ENCODE measurements around the gene EHF. TPM values are rescaled to one million over a fixed set of nuclear protein-coding genes. Genes with fewer than 3 reads are reported as not detected.

Gene EHF
- total RNA-seq, 1 experiment from 2014 or later, result 118 TPM

DNA sequence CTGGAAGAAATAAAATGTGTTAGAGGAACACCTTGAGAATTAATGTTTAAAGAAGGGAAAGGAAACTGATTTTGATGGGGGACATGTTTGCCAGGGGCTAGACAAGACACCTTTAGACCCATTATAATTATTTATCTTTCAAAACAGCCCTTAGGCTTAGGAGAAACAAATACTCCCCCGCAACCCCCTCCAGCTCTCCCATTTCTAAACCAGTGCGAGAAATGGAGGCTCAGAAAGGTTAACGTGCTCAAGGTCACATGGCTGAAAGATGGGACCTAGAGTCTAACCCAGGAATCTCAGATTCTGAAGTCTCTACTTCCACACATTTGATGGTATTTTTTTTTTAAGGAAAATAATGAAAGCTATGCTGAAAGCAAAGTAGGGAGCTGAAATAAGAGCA is 18.0 kb downstream of the EHF start:
- no peaks in the 10 kb centered on the region for H4K20me1 ChIP-seq (ENCODE audit: insufficient read depth)
- H3K4me2 ChIP-seq, result peak overlapping the region; percentile 74
- no peaks in the 10 kb centered on the region for H3K9me2 ChIP-seq (ENCODE audit: insufficient read depth)
- peaks cover 97% of the 10 kb centered on the region for H3K79me2 ChIP-seq (ENCODE audit: low read depth)
- POLR2A ChIA-PET (ENCODE audit: unreplicated experiment), result interaction anchor here (0.5 kb wide), 1 partner anchor 528 kb away, joined by 3 read pairs; no protein-coding TSS in a partner anchor
- no peaks in the 10 kb centered on the region for H3K27me3 ChIP-seq (ENCODE audit: insufficient read depth, low read depth)
- H3K36me3 ChIP-seq (ENCODE audit: low read depth), result peaks cover 34% of the 10 kb centered on the region
- no peak overlapping the region for H2AFZ ChIP-seq
- peaks cover 98% of the 10 kb centered on the region for H3K4me1 ChIP-seq (replicated peaks; ENCODE audit: insufficient read depth)
- H3F3A ChIP-seq (ENCODE audit: insufficient read depth, low read depth), result peaks cover 68% of the 10 kb centered on the region
- CTCF ChIA-PET, result interaction anchor here (0.6 kb wide), 1 partner anchor 52 kb away, joined by 3 read pairs; no protein-coding TSS in a partner anchor
- TF ChIP-seq, protein P1, sequence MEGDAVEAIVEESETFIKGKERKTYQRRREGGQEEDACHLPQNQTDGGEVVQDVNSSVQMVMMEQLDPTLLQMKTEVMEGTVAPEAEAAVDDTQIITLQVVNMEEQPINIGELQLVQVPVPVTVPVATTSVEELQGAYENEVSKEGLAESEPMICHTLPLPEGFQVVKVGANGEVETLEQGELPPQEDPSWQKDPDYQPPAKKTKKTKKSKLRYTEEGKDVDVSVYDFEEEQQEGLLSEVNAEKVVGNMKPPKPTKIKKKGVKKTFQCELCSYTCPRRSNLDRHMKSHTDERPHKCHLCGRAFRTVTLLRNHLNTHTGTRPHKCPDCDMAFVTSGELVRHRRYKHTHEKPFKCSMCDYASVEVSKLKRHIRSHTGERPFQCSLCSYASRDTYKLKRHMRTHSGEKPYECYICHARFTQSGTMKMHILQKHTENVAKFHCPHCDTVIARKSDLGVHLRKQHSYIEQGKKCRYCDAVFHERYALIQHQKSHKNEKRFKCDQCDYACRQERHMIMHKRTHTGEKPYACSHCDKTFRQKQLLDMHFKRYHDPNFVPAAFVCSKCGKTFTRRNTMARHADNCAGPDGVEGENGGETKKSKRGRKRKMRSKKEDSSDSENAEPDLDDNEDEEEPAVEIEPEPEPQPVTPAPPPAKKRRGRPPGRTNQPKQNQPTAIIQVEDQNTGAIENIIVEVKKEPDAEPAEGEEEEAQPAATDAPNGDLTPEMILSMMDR (conservative IDR thresholded peaks at IDR 0.05), result no peak
- TF ChIP-seq EZH2 (IDR thresholded peaks at IDR 0.05; ENCODE audit: low read depth), result no peak
- no peaks in the 10 kb centered on the region for H3K9me3 ChIP-seq (ENCODE audit: insufficient read depth, low read depth)
- no peak for DNase-seq
- peak overlapping the region; percentile 84 for H3K27ac ChIP-seq
- H3K4me3 ChIP-seq, result no peak overlapping the region; the same call in 1 of the 2 replicates
- BruUV-seq (replicated peaks), result no TSS peak
- intact Hi-C loops (cut with micrococcal nuclease; ENCODE audit: unreplicated experiment), result no loop called here

DNA sequence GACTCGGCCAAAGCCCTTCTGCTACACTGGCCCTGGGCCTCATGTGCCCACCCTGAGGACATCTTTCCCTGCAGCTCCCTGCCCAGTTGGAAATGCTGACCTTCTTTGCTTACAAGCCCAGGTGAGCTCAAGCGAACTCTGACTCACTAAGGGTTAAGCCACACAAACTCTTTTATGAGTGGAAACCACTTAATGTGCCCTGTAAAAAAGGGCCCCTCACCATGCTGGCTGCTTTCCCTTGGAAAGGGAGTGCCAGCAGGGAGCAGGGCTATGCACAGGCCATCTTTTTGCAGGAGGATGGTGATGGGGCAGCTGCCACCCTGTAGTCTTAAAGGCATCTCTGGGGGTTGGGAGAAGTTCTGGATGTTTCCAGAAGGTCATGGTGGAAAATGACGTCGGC is 18.7 kb downstream of the EHF start:
- peak in 1 of 2 experiments; percentile 64 for DNase-seq
- ChIA-PET POLR2A (ENCODE audit: unreplicated experiment) (interaction anchor here (0.5 to 1.5 kb wide), 4 partner anchors 10 to 527 kb away, joined by 3 to 10 read pairs (median 6); partner anchors contain the start of gene EHF), CTCF (interaction anchor here (0.6 to 1.0 kb wide), 2 partner anchors 18 to 53 kb away, joined by 3 to 5 read pairs; partner anchors contain the start of gene EHF)
- Histone ChIP-seq H3K9me3 (ENCODE audit: insufficient read depth, low read depth) (no peaks in the 10 kb centered on the region), H3K27ac (peak overlapping the region; percentile 84), H3K79me2 (ENCODE audit: low read depth) (peaks cover 97% of the 10 kb centered on the region), H3K4me2 (peak overlapping the region; percentile 74), H3K9me2 (ENCODE audit: insufficient read depth) (no peaks in the 10 kb centered on the region), H4K20me1 (ENCODE audit: insufficient read depth) (no peaks in the 10 kb centered on the region), H3F3A (ENCODE audit: insufficient read depth, low read depth) (peaks cover 68% of the 10 kb centered on the region), H3K4me3 (peak overlapping the region; percentile 6; the same call in 1 of the 2 replicates), H3K4me1 (replicated peaks; ENCODE audit: insufficient read depth) (peaks cover 98% of the 10 kb centered on the region), H3K36me3 (ENCODE audit: low read depth) (peaks cover 41% of the 10 kb centered on the region), H2AFZ (no peak overlapping the region), H3K27me3 (ENCODE audit: insufficient read depth, low read depth) (no peaks in the 10 kb centered on the region)
- intact Hi-C loops (cut with micrococcal nuclease; ENCODE audit: unreplicated experiment), result no loop called here
- no TSS peak for BruUV-seq (replicated peaks)
- TF ChIP-seq, protein P1 (conservative IDR thresholded peaks at IDR 0.05), result no peak
- no peak for TF ChIP-seq EZH2 (IDR thresholded peaks at IDR 0.05; ENCODE audit: low read depth)

DNA sequence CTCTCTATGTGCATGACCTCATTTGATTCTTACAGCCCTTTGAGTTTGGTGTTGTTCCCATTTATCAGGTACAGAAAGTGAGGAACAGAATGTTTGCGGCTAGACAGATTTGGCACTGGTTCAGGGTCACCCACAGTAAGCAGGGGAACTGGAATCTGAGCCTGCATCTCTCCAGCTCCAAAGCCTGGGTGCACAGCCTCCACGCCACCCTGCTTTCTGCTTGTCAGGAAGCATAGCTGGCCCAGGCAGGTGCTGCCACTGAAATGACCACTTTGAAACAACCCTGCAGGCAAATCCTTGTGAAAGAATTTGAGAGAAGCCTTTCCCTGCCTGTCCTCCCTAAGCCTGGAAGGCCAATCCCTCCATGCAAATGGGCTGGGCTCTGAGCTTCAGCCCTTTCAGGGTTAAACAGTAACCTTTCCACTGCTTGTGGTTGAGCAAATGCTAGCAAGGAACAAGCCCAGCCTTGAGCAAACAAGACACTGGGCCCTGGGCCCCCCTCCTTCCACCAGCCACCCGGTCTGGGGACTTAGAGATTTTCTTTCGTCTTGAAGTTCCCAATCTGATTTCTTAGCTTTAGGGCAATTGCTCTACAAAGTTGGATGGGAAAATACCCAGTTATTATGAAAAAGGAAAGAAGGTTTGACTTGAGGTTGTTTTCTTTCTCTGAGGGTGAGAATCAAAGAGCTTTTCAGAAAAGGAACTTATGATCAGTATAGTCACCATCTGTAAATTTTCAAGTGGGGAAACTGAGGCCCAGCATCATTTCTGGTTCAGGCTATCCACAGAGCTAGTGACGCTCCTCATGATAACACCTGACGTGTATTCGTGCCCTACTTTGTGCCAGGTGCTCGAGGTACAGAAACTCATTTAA is 19.4 kb downstream of the EHF start:
- BruUV-seq (replicated peaks), result no TSS peak
- TF ChIP-seq, protein P1 (conservative IDR thresholded peaks at IDR 0.05), result no peak
- no peak for TF ChIP-seq EZH2 (IDR thresholded peaks at IDR 0.05; ENCODE audit: low read depth)
- Histone ChIP-seq H3K27ac (peak overlapping the region; percentile 84), H3K4me2 (peak overlapping the region; percentile 74), H3K4me3 (peak overlapping the region; percentile 38; the same call in 1 of the 2 replicates), H3F3A (ENCODE audit: insufficient read depth, low read depth) (peaks cover 72% of the 10 kb centered on the region), H3K9me3 (ENCODE audit: insufficient read depth, low read depth) (no peaks in the 10 kb centered on the region), H3K79me2 (ENCODE audit: low read depth) (peaks cover 97% of the 10 kb centered on the region), H4K20me1 (ENCODE audit: insufficient read depth) (no peaks in the 10 kb centered on the region), H3K36me3 (ENCODE audit: low read depth) (peaks cover 48% of the 10 kb centered on the region), H2AFZ (no peak overlapping the region), H3K27me3 (ENCODE audit: insufficient read depth, low read depth) (no peaks in the 10 kb centered on the region), H3K9me2 (ENCODE audit: insufficient read depth) (no peaks in the 10 kb centered on the region), H3K4me1 (replicated peaks; ENCODE audit: insufficient read depth) (peaks cover 98% of the 10 kb centered on the region)
- ChIA-PET CTCF (interaction anchor here (0.7 to 1.0 kb wide), 4 partner anchors 14 to 53 kb away, joined by 4 to 5 read pairs (median 4); partner anchors contain the start of gene EHF), POLR2A (ENCODE audit: unreplicated experiment) (interaction anchor here (0.7 to 1.5 kb wide), 7 partner anchors 11 to 41 kb away, joined by 3 to 10 read pairs (median 8); partner anchors contain the start of gene EHF)
- peak; percentile 92 to 100 for DNase-seq
- intact Hi-C loops (cut with micrococcal nuclease; ENCODE audit: unreplicated experiment), result loop anchor here (1.0 to 2.0 kb wide), 7 partner anchors 8 to 69 kb away; partner anchors contain the start of gene EHF

Data from PC-9 (cell line).